ENCODE results near the gene RHBDD1. TPM values are rescaled to one million over a fixed set of nuclear protein-coding genes. Genes with fewer than 3 reads are reported as not detected.

The RHBDD1 gene
- total RNA-seq, 1 donor = 38.9 TPM

DNA sequence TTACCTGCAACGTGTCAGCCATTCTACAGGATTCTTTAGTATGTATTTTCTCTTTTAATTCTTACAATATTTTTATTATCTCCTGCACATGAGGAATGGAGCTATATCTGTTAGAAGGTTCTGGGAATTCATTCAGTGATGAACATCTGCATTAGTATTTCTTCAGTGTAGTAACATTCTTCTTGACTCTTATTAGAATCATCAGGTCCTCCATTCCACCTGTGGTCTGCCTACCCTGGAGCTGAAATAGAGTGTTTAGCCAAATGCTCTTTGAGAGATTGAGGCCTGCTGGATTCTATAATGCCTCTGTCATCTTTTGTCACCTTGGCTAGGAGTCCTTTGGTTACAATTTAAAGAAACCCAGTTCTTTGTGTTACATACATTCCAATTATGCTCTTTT is 54.4 kb downstream of the RHBDD1 start:
- H3K4me3 ChIP-seq (ENCODE audit: low read depth, low read length) = no peak overlapping the region
- TF ChIP-seq, protein P1, sequence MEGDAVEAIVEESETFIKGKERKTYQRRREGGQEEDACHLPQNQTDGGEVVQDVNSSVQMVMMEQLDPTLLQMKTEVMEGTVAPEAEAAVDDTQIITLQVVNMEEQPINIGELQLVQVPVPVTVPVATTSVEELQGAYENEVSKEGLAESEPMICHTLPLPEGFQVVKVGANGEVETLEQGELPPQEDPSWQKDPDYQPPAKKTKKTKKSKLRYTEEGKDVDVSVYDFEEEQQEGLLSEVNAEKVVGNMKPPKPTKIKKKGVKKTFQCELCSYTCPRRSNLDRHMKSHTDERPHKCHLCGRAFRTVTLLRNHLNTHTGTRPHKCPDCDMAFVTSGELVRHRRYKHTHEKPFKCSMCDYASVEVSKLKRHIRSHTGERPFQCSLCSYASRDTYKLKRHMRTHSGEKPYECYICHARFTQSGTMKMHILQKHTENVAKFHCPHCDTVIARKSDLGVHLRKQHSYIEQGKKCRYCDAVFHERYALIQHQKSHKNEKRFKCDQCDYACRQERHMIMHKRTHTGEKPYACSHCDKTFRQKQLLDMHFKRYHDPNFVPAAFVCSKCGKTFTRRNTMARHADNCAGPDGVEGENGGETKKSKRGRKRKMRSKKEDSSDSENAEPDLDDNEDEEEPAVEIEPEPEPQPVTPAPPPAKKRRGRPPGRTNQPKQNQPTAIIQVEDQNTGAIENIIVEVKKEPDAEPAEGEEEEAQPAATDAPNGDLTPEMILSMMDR (IDR thresholded peaks at IDR 0.05; ENCODE audit: insufficient read depth, low read depth, low read length) = no peak
- no peak for DNase-seq (ENCODE audit: low read depth)

DNA sequence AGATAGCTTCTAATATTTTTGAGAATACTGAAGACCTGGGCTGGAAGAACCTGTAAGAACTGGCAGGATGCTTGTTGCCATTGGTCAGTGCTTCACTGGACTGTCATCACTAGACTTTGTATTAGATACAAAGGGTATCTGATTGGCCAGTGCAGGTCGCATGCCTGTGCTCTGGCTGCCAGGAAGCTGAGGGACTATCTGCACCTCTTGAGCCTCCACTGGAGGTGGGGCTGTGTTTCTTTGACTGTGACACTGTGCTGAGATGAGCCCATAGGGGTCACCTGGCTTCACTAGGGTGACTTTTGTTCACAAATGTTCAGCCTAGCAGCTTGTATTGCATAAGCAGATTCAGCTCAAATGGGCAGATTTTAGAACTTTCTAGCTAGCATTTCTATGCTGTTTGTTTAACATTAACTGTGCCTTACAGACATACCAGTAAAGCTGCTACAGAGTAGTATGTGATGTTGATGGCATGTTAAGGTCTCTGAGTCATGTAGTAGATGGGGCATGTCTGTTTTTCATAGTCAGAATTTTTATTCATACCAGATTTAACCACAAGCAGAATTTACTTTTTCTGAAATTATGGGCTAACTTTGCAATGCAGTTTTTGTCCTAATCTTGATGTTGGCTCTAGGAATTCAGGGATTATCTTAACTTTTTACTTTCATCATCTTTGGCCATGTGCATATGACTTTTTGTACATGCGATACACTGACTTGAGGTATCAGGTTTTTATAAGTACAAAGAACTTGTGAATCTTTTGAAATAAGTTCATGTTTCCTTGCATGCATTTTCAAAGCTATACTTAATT is 56.1 kb downstream of the RHBDD1 start:
- TF ChIP-seq, protein P1 (IDR thresholded peaks at IDR 0.05; ENCODE audit: insufficient read depth, low read depth, low read length) = no peak
- no peak overlapping the region for H3K4me3 ChIP-seq (ENCODE audit: low read depth, low read length)
- DNase-seq (ENCODE audit: low read depth) = peak; percentile 81

DNA sequence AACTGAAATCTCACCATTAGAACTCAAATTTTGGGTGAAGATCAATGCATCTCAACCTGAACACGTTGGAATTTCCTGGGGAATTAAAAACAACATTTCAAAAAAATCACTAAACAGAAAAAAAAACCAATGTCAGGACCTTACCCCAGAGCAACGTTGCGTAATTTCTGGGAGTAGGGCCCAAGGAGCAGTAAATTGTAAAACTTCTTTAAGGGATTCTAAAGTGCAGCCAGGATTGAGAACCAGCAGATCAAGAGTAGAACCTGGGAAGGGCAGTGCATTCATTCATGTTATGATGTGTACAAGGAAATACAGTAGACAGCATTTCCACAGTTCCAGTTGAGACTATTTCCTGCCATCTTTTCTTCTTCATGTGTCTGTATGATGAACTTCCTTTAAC is 56.9 kb downstream of the RHBDD1 start:
- H3K4me3 ChIP-seq (ENCODE audit: low read depth, low read length) = no peak overlapping the region
- TF ChIP-seq, protein P1 (IDR thresholded peaks at IDR 0.05; ENCODE audit: insufficient read depth, low read depth, low read length) = no peak
- DNase-seq (ENCODE audit: low read depth) = peak; percentile 72

DNA sequence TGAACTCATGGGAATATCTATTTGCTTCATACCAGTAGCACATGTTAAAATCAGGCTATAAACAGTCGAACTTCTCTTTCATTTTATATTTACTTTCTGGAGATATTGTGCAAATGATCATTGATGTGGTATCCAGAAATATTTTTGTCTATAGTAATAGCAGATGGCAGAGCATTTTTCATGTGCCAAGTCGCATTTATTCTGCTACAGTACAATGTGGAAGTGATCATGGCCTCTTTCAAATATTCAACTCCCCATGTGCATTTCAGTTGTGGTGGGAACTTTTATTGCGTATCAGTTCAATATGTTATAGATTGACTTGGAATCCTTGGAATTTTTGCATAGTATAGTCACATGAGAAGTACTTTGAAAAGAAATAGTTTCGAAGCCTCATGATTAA is 57.4 kb downstream of the RHBDD1 start:
- DNase-seq (ENCODE audit: low read depth) = peak; percentile 26
- H3K4me3 ChIP-seq (ENCODE audit: low read depth, low read length) = no peak overlapping the region
- TF ChIP-seq, protein P1 (IDR thresholded peaks at IDR 0.05; ENCODE audit: insufficient read depth, low read depth, low read length) = no peak

DNA sequence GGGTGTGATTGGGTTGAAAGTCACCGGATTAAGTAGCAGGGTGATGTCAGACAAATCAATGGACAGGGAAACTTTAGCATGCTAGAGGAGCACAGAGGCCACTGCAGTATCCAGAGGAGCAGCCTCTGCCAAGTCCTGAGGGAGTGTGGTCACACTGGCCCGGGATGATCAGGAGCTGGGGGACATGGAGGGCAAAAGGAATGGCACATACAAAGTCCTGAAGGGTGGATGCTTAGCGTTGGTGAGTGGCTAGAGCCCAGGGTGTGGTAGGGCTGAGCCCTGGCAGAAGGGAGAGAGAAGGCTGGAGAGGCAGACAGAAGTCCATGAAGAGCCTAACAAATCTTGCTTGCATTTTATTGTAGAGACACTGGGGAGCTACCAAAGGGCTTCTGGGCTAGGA is 58.9 kb downstream of the RHBDD1 start:
- TF ChIP-seq, protein P1 (IDR thresholded peaks at IDR 0.05; ENCODE audit: insufficient read depth, low read depth, low read length) = no peak
- no peak for DNase-seq (ENCODE audit: low read depth)
- no peak overlapping the region for H3K4me3 ChIP-seq (ENCODE audit: low read depth, low read length)

DNA sequence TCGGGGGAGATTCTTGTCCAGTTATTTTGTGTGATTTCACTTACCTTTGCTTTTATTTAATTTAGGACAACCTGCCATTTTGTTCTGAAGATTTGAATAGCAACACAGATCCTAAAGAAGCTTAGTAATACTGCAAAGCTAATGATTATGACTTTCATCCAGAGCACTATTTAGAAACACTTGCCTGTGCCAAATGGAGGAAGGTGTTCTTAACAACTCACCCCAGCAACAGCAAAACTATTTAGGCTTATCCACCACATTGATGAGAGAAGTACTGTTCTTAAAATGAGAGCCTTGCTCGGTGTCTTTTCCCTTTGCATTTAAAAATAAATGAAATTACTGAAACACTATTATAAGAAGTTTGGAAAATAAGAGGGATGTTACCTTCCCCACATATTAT is 59.7 kb downstream of the RHBDD1 start:
- TF ChIP-seq, protein P1 (IDR thresholded peaks at IDR 0.05; ENCODE audit: insufficient read depth, low read depth, low read length) = no peak
- H3K4me3 ChIP-seq (ENCODE audit: low read depth, low read length) = no peak overlapping the region
- DNase-seq (ENCODE audit: low read depth) = no peak

DNA sequence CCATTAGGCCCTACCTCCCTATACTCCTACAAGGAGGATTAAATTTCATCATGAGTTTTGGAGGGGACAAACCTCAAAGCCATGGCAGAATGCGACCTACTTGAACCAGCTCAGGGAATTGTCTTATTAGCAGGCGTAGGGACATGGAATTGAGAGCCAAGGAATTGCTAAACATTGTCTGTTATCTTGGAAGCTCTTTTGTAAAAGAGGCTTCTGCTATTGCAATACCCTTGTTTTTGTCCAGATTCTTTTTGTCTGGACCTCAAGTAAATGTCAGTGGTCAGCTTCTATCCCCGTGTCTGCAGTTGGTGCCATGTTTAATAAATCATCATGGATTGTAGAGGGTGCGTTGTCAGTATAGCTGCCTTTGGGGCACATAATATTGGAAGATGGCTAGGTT is 62.3 kb downstream of the RHBDD1 start:
- no peak for DNase-seq (ENCODE audit: low read depth)

More for the DNA sequence above, 62.3 kb downstream of the RHBDD1 start:
- TF ChIP-seq, protein P1 (IDR thresholded peaks at IDR 0.05; ENCODE audit: insufficient read depth, low read depth, low read length) = no peak
- no peak overlapping the region for H3K4me3 ChIP-seq (ENCODE audit: low read depth, low read length)

Measured in fibroblast of villous mesenchyme (primary cell).